Stomach smooth muscle (tissue), 2 donors: ENCODE data around the gene FAM131C.
A peak's percentile ranks its signal among the peaks of the same experiment; 100 is the strongest.
"Not testable (repeated sequence)": the region's sequence is repeated elsewhere in the genome, so short reads cannot be mapped to it uniquely, and the experiment has no call there.

ENCODE experiments used
- H3K27ac ChIP-seq: one replicate; pipeline ENCODE4 v1.7.0; 2013; ENCODE audit warnings: mild to moderate bottlenecking, low read length, inconsistent platforms
- H3K27me3 ChIP-seq, 2 donors: one replicate each; pipeline ENCODE4 v1.7.0; 2013; ENCODE audit warnings: low read length in 2 of 2; ENCODE audit not compliant: insufficient read depth in 2 of 2, control insufficient read depth in 1 of 2
- H3K36me3 ChIP-seq, 2 donors: one replicate each; pipeline ENCODE4 v1.7.0; 2013; ENCODE audit warnings: low read length in 2 of 2; ENCODE audit not compliant: control insufficient read depth in 2 of 2, insufficient read depth in 2 of 2
- H3K4me1 ChIP-seq: one replicate; pipeline ENCODE4 v1.7.0; 2013; ENCODE audit warnings: low read length; ENCODE audit not compliant: control insufficient read depth, insufficient read depth
- H3K4me3 ChIP-seq, 2 donors: one replicate each; pipeline ENCODE4 v1.7.0; 2013; ENCODE audit warnings: low read length in 2 of 2
- H3K9ac ChIP-seq, 2 donors: one replicate each; pipeline ENCODE4 v1.7.0; 2013; ENCODE audit warnings: low read length in 2 of 2, mild to moderate bottlenecking in 1 of 2
- H3K9me3 ChIP-seq, 2 donors: one replicate each; pipeline ENCODE4 v1.7.0; 2013; ENCODE audit warnings: low read length in 2 of 2; ENCODE audit not compliant: control insufficient read depth in 2 of 2
- donor health status: healthy.
- donor health status: Pancreatic carcinoma.

The FAM131C gene

DNA sequence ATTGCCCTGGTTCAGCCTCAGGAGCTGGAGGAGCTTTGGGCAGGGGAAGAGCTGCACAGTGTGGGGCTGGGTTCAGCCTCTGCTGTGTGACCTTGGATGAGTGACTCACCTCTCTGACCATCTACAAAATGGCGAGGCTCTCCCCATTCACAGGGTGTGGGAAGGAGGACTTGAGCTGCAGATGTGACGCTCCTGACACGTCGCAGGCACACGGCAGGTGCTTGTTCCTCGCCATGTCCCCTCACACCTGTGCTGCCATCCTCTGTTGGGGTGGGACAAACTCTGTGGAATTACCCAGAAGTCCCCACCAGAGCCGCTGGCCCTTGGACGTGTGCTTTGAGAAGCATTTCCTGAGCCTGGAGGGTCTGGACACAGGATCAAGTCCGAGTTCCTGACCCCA, 52.6 kb downstream of the FAM131C start:
- peak overlapping the region; percentile 98 for H3K27ac ChIP-seq
- peaks cover 64% of the 10 kb centered on the region for H3K4me1 ChIP-seq
- not testable (repeated sequence) for H3K9me3 ChIP-seq, H3K36me3 ChIP-seq, H3K27me3 ChIP-seq, H3K4me3 ChIP-seq
- H3K9ac ChIP-seq, result peak overlapping the region in 1 of 2 donors; percentile 95

DNA sequence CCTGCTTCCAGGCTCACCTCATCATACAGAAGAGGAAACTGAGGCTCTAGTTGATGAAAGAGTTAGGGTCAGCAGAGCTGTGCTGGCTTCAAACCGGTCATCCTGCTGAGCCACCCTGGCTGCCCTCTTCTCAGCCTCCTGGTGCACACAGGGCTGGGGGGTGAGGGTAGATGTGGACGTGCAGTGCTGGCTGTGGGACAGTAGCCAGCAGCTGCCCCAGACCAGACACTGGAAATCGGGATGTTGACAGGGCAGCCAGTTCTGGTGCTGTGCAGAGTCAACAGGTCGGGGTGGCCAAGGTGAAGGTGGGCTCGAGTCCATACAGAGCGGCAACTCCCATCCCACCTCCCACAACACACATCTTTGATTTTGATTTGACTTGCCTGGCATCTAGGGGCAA, 53.1 kb downstream of the FAM131C start:
- H3K27ac ChIP-seq, result peak overlapping the region; percentile 98
- H3K4me1 ChIP-seq, result peaks cover 69% of the 10 kb centered on the region
- H3K9me3 ChIP-seq, result no peaks in the 10 kb centered on the region
- peak overlapping the region; percentile 73 to 95 for H3K9ac ChIP-seq
- H3K36me3 ChIP-seq, result no peaks in the 10 kb centered on the region
- H3K4me3 ChIP-seq, result no peak overlapping the region
- H3K27me3 ChIP-seq, result no peaks in the 10 kb centered on the region

DNA sequence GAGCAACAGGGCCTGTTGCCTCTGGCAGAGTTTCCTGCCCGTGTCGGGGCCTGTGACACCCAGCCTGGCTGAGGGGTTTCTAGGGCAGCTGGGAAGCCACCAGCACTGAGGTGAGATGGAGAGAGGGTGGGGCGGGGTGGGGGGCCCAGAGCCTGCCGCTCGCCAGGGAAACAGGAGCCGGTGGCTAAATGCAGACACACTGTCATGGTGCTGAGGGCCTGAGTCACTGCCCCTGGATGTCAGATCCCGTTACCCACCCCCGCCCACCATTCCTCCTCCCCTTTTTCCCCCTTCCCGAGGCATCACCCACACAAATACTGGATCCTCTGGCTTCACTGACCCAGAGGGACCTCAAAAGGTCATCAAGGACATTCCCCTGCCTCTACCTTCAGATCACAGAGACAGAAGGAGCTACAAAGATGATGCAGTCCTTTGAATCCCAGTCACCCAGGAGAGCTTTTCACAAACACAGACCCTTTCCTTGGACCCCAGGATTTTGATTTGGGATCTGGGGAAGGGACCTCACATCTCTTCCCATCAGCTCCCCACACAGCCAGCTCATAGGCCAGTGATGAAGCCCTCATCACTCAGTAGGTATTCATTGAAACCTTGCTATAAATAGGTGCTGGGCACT, 53.7 kb downstream of the FAM131C start:
- H3K4me3 ChIP-seq, result peak overlapping the region in 1 of 2 donors; percentile 15
- H3K36me3 ChIP-seq, result peaks cover 0 to 2% of the 10 kb centered on the region in 2 donors
- peak overlapping the region; percentile 85 to 95 for H3K9ac ChIP-seq
- H3K4me1 ChIP-seq, result peaks cover 75% of the 10 kb centered on the region
- H3K27ac ChIP-seq, result peak overlapping the region; percentile 98
- H3K27me3 ChIP-seq, result no peaks in the 10 kb centered on the region
- no peaks in the 10 kb centered on the region for H3K9me3 ChIP-seq

DNA sequence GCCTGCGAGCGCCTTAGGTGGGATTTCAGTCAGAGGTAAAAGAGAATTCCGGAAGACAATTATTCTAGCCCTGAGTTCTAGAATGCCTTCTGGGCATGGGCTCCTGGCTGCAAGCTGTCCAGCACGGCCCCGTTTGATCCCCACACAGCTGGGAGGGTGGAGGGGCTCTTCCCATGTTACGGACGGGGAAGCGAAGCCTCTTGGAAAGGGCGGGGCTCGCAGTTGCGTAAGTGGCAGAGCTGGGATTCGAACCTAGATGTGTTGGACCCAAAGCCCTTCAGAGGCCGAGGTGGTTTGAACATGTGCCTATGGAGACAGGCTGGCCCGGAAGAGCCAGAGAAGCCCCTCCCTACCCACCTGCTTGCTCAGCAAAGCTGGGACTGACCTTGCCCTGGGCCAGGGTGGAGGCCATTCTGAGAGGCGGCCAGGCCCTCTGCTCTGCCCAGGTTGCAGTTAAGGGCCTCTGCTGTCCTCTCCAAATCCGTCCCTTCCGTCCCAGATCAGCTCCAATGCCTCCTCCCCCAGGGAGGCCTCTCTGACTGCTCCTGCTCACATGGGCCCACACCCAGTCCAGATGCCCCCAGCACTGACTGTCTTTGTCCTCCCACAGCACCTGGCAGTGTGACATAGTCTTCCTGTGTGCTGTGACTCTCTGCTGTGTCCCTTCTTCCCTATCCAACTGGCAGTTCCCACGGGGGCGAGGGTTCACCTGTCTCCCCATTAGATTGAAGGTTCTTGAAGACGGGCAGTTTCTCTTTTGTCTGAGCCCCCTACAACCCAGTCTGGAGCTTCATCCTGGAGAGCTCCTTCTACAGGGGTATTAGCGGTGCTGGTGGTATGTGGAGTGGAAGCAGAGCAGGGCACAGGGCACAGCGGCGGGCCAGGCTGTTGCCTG, 54.5 kb downstream of the FAM131C start:
- Histone ChIP-seq H3K4me1 (peaks cover 82% of the 10 kb centered on the region), H3K4me3 (peak overlapping the region in 1 of 2 donors; percentile 84), H3K27ac (peak overlapping the region; percentile 98), H3K9me3 (no peaks in the 10 kb centered on the region), H3K36me3 (peaks cover 0 to 2% of the 10 kb centered on the region in 2 donors), H3K9ac (peak overlapping the region; percentile 85 to 95), H3K27me3 (no peaks in the 10 kb centered on the region)

DNA sequence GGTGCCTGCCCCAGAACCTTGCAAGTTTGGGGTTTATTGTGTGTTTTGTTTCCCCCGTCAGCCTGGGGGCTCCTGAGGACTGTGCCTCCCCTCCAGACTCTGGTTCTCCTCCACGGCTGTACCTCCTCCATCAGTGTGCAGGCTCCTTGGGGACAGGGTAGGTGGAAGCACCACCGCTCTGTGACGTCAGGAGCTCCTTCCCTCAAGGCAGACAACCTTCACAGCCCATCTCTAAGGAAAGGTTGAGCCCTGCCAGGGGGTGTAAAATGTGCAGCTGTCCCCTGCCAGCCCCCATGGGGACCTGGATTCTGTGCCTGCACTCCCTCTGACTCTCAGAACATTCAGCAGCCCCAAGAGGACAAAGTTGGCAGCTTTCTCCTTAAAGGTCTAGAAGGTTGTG, 55.1 kb downstream of the FAM131C start:
- H3K4me1 ChIP-seq, result peaks cover 87% of the 10 kb centered on the region
- H3K27me3 ChIP-seq, result no peaks in the 10 kb centered on the region
- H3K4me3 ChIP-seq, result peak overlapping the region; percentile 50 to 84
- peak overlapping the region; percentile 85 to 95 for H3K9ac ChIP-seq
- peak overlapping the region; percentile 98 for H3K27ac ChIP-seq
- no peaks in the 10 kb centered on the region for H3K9me3 ChIP-seq
- H3K36me3 ChIP-seq, result peaks cover 0 to 2% of the 10 kb centered on the region in 2 donors

DNA sequence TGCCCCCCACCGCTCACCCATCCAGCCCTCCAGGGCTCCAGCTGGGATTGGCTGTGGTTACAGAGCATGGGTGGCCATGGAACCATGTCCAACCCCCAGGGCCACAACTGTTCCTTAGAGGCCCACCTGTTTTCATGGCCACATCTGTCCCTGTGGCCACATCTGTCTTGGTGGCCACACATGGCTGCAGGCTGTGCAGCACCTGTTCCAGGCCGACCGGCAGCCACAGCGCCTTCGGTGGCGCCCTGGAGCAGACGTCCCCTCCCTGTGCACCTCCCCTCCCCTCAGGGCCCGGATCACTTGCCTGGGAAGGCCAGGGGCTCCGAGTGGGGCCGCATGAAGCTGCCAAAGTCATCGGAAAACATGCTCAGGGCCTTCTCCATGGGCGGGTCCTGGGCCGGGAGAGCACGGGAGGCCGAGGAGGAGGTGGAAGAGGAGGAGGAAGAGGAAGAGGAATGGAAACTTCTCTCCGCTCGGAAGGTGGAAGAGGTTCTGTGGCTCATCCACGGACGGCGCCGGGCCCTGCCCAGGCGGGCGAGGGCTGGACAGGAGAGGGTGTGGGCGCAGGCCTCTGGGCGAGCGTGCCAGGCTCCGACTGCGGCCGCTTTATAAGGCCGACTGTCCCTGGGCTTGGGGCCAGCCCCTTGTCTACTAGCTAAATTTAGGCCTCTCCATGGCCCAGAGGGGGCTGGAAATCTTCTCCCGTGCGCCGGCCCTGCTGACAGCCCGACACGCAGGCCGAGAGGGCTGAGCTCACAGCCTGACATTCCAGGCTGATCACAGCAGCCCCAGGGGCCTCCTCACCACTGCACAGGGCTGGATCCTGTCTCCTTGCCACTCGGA, 55.8 kb downstream of the FAM131C start, which contains the start of gene HSPB7:
Gene HSPB7, minus strand, starts transcription at position 583 of the 843 bp plus-strand sequence. Its CDS starts 80 bp downstream, at position 503.
- no peaks in the 10 kb centered on the region for H3K9me3 ChIP-seq
- H3K4me3 ChIP-seq, result peak within 1 kb of the TSS; percentile 83 to 84
- H3K9ac ChIP-seq, result peak within 1 kb of the TSS; percentile 93 to 95
- no peaks in the 10 kb centered on the region for H3K27me3 ChIP-seq
- peak within 1 kb of the TSS; percentile 98 for H3K27ac ChIP-seq
- H3K36me3 ChIP-seq, result peaks cover 0 to 2% of the 10 kb centered on the region in 2 donors
- peaks cover 92% of the 10 kb centered on the region for H3K4me1 ChIP-seq

DNA sequence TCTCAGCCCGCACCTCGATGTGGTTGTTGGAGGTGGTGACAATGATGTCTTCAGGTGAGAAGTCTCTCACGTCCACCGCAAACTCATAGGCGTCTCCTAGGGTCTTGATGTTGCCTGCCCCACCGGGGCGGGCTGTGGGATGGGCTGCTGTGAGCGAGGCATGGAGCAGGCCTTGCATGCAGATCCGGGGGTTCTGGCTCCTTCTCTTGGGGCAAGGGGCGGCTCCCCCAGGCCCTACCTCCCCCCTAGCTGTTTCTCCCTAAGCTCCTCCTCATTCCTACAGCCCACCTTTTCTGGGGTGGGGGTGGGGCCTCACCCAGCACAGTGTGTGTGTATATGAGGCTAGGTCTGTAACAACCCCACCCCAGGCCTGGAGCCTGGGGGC, 56.4 kb downstream of the FAM131C start:
- Histone ChIP-seq H3K36me3 (peaks cover 0 to 2% of the 10 kb centered on the region in 2 donors), H3K4me3 (peak overlapping the region; percentile 83 to 84), H3K9ac (peak overlapping the region; percentile 93 to 95), H3K4me1 (peaks cover 94% of the 10 kb centered on the region), H3K9me3 (no peaks in the 10 kb centered on the region), H3K27me3 (no peaks in the 10 kb centered on the region), H3K27ac (peak overlapping the region; percentile 98)

DNA sequence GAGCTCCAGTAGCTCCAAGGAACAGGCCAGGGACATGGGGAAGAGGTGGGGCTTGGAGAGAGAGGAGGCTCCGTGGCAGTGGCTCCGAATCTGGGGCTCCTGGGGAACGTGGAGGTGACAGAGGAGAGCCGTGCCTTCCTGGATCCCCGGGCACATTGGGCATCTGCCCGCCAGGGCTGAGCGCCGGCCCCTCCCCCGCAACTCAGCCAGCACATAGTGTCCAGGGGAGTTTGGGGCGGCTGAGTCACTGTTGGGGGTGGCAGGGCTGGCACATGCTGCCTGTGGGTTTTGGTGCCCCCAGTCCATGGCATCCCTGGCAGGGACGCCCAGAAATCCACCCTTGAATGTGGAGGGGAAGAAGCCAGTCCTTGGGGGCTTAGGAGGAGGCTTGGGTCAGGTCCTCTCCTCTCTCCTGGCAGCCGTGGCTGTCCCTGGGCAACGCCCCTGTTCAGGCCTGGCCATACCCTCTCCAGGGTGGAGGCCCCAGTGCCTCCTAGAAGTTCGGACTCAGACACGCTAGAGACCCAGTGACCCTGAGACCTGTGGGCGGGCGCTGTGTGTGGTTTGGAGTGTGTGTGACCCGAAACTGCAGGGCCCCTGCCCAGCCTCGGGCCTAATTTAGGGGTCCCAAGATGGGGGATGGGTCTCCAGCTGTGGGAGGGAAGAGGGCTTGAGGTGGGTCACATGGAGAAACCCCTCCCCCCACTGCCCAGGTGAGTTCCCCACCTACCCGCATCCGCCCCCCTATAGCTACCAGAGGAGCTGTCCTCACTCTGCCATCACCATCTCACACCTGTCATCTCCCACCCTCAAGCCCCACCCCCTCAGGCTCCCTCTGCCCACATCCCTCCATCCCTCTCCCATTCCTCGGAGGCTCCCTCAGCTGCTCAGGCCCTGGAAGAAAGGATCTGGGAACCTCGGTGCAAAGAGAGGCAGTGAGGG, 57.2 kb downstream of the FAM131C start:
- H3K9ac ChIP-seq, result peak overlapping the region; percentile 93 to 95
- peaks cover 89% of the 10 kb centered on the region for H3K4me1 ChIP-seq
- peak overlapping the region; percentile 98 for H3K27ac ChIP-seq
- H3K4me3 ChIP-seq, result peak overlapping the region; percentile 83 to 84
- H3K9me3 ChIP-seq, result no peaks in the 10 kb centered on the region
- H3K36me3 ChIP-seq, result peaks cover 0 to 2% of the 10 kb centered on the region in 2 donors
- no peaks in the 10 kb centered on the region for H3K27me3 ChIP-seq

DNA sequence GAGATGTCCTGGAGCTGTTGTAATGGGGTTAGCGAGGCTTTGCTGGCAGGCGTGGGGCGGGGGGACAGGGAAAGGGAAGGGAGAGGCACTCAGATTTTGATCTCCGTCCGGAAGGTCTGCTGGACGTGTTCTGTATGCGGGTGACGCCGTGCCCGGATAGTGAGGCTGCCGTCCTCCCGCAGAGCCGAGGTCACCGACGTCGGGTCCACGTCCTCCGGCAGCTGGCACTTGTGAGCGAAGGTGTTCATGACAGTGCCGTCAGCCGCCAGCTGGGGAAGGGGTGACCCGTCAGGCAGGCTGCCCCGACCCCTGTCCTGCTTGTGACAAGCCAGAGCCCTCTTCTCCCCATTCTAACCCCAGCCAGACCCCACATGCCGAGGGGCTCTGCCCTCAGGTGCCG, 58.0 kb downstream of the FAM131C start:
- Histone ChIP-seq H3K27me3 (no peaks in the 10 kb centered on the region), H3K27ac (peak overlapping the region; percentile 98)

More for the DNA sequence above, 58.0 kb downstream of the FAM131C start:
- Histone ChIP-seq H3K9ac (peak overlapping the region; percentile 93 to 95), H3K4me1 (peaks cover 86% of the 10 kb centered on the region), H3K4me3 (peak overlapping the region; percentile 83 to 84), H3K36me3 (peaks cover 0 to 2% of the 10 kb centered on the region in 2 donors), H3K9me3 (no peaks in the 10 kb centered on the region)
